Sigmoid colon (tissue), 4 donors: ENCODE measurements around the gene ACBD6.

Experiments
- POLR2AphosphoS5 ChIP-seq, 4 donors: sonication (generic); formaldehyde crosslinking; IDR thresholded peaks; one replicate each; pipeline ENCODE4 v1.6.1; 2017; ENCODE audit warnings: antibody characterized with exemption in 4 of 4
- TF ChIP-seq, protein P1 (sequence below), 4 experiments: fragments of 450-650 bp in 3 of 4; fragments of 200-600 bp in 1 of 4; IDR thresholded peaks; one replicate each; pipeline ENCODE4 v1.5.1; 2016 to 2019; ENCODE audit warnings: antibody characterized with exemption in 4 of 4, mild to moderate bottlenecking in 3 of 4, moderate library complexity in 2 of 4

DNA sequence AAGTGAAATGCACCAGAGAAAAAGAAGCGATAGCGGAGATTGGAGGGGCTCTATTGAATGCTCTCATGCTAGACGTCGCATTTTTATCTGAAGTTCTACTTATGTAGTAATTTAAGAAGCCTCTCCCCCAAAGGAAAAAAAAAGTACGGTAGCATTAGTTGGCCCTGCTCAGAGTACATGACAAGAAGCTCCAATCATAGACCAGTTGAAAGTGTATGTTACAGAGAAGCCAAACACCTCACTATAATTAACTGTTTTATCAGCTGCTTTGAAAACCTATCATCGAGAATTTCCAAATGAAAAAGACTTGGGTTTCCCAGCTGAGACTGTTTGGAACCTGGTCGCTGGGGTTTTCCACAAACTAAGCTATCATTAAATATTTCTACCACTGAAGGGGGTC is 36.8 kb upstream of the ACBD6 start:
- TF ChIP-seq, protein P1, sequence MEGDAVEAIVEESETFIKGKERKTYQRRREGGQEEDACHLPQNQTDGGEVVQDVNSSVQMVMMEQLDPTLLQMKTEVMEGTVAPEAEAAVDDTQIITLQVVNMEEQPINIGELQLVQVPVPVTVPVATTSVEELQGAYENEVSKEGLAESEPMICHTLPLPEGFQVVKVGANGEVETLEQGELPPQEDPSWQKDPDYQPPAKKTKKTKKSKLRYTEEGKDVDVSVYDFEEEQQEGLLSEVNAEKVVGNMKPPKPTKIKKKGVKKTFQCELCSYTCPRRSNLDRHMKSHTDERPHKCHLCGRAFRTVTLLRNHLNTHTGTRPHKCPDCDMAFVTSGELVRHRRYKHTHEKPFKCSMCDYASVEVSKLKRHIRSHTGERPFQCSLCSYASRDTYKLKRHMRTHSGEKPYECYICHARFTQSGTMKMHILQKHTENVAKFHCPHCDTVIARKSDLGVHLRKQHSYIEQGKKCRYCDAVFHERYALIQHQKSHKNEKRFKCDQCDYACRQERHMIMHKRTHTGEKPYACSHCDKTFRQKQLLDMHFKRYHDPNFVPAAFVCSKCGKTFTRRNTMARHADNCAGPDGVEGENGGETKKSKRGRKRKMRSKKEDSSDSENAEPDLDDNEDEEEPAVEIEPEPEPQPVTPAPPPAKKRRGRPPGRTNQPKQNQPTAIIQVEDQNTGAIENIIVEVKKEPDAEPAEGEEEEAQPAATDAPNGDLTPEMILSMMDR (IDR thresholded peaks at IDR 0.05), result no peak
- no peak for TF ChIP-seq POLR2AphosphoS5 (IDR thresholded peaks at IDR 0.05)
